Neural progenitor cell (in vitro differentiated cells): ENCODE results near the gene FAM135A. TPM values are rescaled to one million over a fixed set of nuclear protein-coding genes. Genes with fewer than 3 reads are reported as not detected.

Source experiments
- DNase-seq: peaks from one replicate; pipeline ENCODE4 v3.0.0-alpha.2; 2016; ENCODE audit warnings: low spot score
- H2AFZ ChIP-seq: fragments of 200-600 bp; sonication (generic); replicated peaks from 2 replicates; pipeline ENCODE4 v1.6.1; 2016; ENCODE audit warnings: antibody characterized with exemption
- H3F3A ChIP-seq: fragments of 200-600 bp; sonication (generic); 2 replicates; pipeline ENCODE4 v1.6.1; 2016; ENCODE audit warnings: antibody characterized with exemption, low read depth
- H3K27ac ChIP-seq: fragments of 200-600 bp; sonication (generic); 2 replicates; pipeline ENCODE4 v1.5.1; 2016; ENCODE audit warnings: mild to moderate bottlenecking
- H3K27me3 ChIP-seq: fragments of 200-600 bp; sonication (generic); 2 replicates; pipeline ENCODE4 v1.6.1; 2016; ENCODE audit warnings: mild to moderate bottlenecking, moderate library complexity
- H3K36me3 ChIP-seq: fragments of 200-600 bp; sonication (generic); 2 replicates; pipeline ENCODE4 v1.5.1; 2016
- H3K4me1 ChIP-seq: fragments of 200-600 bp; sonication (generic); 2 replicates; pipeline ENCODE4 v1.6.1; 2016; ENCODE audit warnings: mixed run types
- H3K4me2 ChIP-seq: fragments of 200-600 bp; sonication (generic); 2 replicates; pipeline ENCODE4 v1.6.1; 2016
- H3K4me3 ChIP-seq: fragments of 200-600 bp; sonication (generic); 2 replicates; pipeline ENCODE4 v1.5.1; 2016
- H3K79me2 ChIP-seq: fragments of 200-600 bp; sonication (generic); 2 replicates; pipeline ENCODE4 v1.6.1; 2016; ENCODE audit warnings: low read depth
- H3K9ac ChIP-seq: fragments of 200-600 bp; sonication (generic); 2 replicates; pipeline ENCODE4 v1.6.1; 2016
- H3K9me3 ChIP-seq: fragments of 200-600 bp; sonication (generic); 2 replicates; pipeline ENCODE4 v1.5.1; 2016; ENCODE audit warnings: low read depth
- H4K20me1 ChIP-seq: fragments of 200-600 bp; sonication (generic); 2 replicates; pipeline ENCODE4 v1.6.1; 2016; ENCODE audit warnings: low read depth
- H3K27ac Mint-ChIP-seq: 3 replicates; pipeline ENCODE4 v1.8.0; 2021; ENCODE audit warnings: mixed read lengths
- H3K27me3 Mint-ChIP-seq: 2 replicates; pipeline ENCODE4 v1.8.0; 2022; ENCODE audit warnings: low read depth, mild to moderate bottlenecking, inconsistent platforms, moderate library complexity, mixed read lengths; ENCODE audit not compliant: insufficient read depth
- H3K36me3 Mint-ChIP-seq: 3 replicates; pipeline ENCODE4 v1.8.0; 2021; ENCODE audit warnings: mixed read lengths
- H3K4me1 Mint-ChIP-seq: 3 replicates; pipeline ENCODE4 v1.8.0; 2021; ENCODE audit warnings: mixed read lengths
- H3K4me3 Mint-ChIP-seq: 3 replicates; pipeline ENCODE4 v1.8.0; 2021; ENCODE audit warnings: mild to moderate bottlenecking, moderate library complexity, mixed read lengths
- H3K9me3 Mint-ChIP-seq: 3 replicates; pipeline ENCODE4 v1.8.0; 2020; ENCODE audit warnings: mixed read lengths
- CTCF ChIP-seq: fragments of 200-600 bp; sonication (generic); IDR thresholded peaks from 2 replicates; pipeline ENCODE4 v1.5.1; 2017; ENCODE audit warnings: antibody characterized with exemption, mild to moderate bottlenecking
- EZH2 ChIP-seq: fragments of 200-600 bp; sonication (generic); IDR thresholded peaks from 2 replicates; pipeline ENCODE4 v1.6.1; 2017; ENCODE audit warnings: antibody characterized with exemption, mild to moderate bottlenecking, moderate library complexity
- EZH2phosphoT487 ChIP-seq: fragments of 200-600 bp; sonication (generic); IDR thresholded peaks from 2 replicates; pipeline ENCODE4 v1.6.1; 2017; ENCODE audit warnings: antibody characterized with exemption
- total RNA-seq: library from RNA; depleted of rRNA; stranded (reverse); fragments of >200 nt; gene quantifications from 2 replicates; pipeline ENCODE4 v1.2.3, GENCODE V29; 2015; ENCODE audit warnings: low replicate concordance

The FAM135A gene
- total RNA-seq, 1 donor from 2014 or later: 85.3 TPM

DNA sequence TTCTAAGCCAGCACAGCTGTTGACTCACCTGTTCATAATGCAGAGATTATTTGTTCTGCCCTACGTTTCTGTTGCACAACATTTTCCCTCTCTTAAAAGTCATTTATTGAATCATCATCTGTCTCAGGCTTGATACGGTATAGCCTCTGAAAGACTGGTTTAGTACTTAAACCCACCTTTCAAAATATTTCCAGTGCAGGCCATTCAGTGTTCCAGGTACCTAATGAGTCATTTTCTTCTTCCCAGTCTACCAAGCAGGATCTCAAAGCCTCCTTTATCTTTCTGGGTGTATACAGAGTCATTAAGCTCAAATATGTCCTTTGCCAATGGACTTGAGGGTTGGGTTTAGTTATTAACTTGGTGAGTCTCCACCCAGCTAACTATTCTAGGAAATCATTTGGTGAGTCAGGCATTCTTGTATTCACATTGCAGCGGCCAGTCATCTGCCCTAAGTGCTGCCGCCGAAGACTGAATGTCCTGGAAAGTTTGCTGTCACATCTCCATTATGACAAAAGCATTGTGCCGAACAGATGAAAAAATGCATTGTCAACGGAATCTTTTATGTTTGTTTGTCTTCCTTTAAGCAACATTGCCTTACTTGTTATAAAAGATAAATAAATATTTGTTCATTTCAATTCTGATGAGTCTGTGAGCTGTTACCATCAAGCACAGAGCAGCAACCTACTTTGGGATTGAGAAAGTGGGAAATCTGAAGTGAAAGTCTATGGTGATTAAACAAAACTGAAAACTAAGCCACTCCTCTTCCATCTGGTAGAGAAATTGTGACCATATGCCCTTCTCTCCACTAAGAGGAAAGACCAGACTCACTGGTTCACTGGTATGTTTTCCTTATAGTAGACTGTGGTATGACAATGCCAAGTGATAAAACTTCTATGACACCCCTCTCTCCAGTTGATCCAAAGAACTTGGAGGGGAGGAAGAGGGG lies 14.3 kb upstream of the FAM135A start:
- H3K79me2 ChIP-seq: no peaks in the 10 kb centered on the region
- no peak overlapping the region for H3K9ac ChIP-seq
- H3K27ac ChIP-seq: no peak overlapping the region
- H4K20me1 ChIP-seq: no peaks in the 10 kb centered on the region
- no peak overlapping the region for H2AFZ ChIP-seq
- no peaks in the 10 kb centered on the region for H3K9me3 ChIP-seq
- TF ChIP-seq CTCF (no peak), EZH2 (no peak), EZH2phosphoT487 (no peak)
- no peaks in the 10 kb centered on the region for H3K27me3 ChIP-seq
- no peak overlapping the region for H3K4me3 ChIP-seq
- H3F3A ChIP-seq: no peaks in the 10 kb centered on the region
- Mint-ChIP-seq H3K27ac (no peak overlapping the region), H3K4me3 (no peak overlapping the region), H3K4me1 (peaks cover 4% of the 10 kb centered on the region), H3K27me3 (no peaks in the 10 kb centered on the region), H3K36me3 (no peaks in the 10 kb centered on the region), H3K9me3 (no peaks in the 10 kb centered on the region)
- H3K4me1 ChIP-seq: no peaks in the 10 kb centered on the region
- DNase-seq: no peak
- no peaks in the 10 kb centered on the region for H3K36me3 ChIP-seq
- H3K4me2 ChIP-seq: no peak overlapping the region

GRCh38 chr6:70404658-70405057 lies 8.7 kb upstream of the FAM135A start:
- no peaks in the 10 kb centered on the region for H3K79me2 ChIP-seq
- Mint-ChIP-seq H3K36me3 (no peaks in the 10 kb centered on the region), H3K27ac (no peak overlapping the region), H3K9me3 (no peaks in the 10 kb centered on the region), H3K27me3 (no peaks in the 10 kb centered on the region), H3K4me3 (no peak overlapping the region), H3K4me1 (no peaks in the 10 kb centered on the region)
- no peaks in the 10 kb centered on the region for H3K36me3 ChIP-seq
- H3K4me2 ChIP-seq: no peak overlapping the region
- no peaks in the 10 kb centered on the region for H3F3A ChIP-seq
- H3K27me3 ChIP-seq: peaks cover 11% of the 10 kb centered on the region
- no peak overlapping the region for H2AFZ ChIP-seq
- H3K9ac ChIP-seq: no peak overlapping the region
- no peaks in the 10 kb centered on the region for H3K4me1 ChIP-seq
- no peak for TF ChIP-seq EZH2phosphoT487
- TF ChIP-seq EZH2: no peak
- no peak overlapping the region for H3K4me3 ChIP-seq
- no peak overlapping the region for H3K27ac ChIP-seq
- H3K9me3 ChIP-seq: no peaks in the 10 kb centered on the region
- H4K20me1 ChIP-seq: no peaks in the 10 kb centered on the region
- no peak for DNase-seq

DNA sequence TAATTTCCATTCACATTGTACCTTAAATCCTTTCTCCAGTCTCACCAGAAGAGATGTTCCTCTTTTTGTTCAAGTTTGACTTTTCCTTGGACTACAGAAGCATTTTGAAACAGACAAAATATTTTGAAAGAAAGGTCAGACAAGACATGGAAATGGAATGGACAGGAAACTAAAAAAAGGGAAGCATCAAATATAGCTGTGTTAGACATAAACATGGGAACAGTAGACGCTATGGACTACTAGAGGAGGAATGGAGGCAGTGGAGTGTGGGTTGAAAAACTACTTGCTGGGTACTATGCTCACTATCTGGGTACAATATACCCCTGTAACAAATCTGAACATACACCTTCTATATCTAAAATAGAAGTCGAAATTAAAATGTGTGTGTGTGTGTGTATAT lies 4.1 kb upstream of the FAM135A start:
- Mint-ChIP-seq H3K9me3 (no peaks in the 10 kb centered on the region), H3K27ac (no peak overlapping the region)
- TF ChIP-seq EZH2: no peak
- TF ChIP-seq CTCF: no peak
- no peak for TF ChIP-seq EZH2phosphoT487

More for the DNA sequence above, 4.1 kb upstream of the FAM135A start:
- Histone ChIP-seq H3K4me2 (no peak overlapping the region), H4K20me1 (no peaks in the 10 kb centered on the region), H2AFZ (no peak overlapping the region), H3K27ac (no peak overlapping the region), H3K9me3 (no peaks in the 10 kb centered on the region), H3F3A (peaks cover 11% of the 10 kb centered on the region), H3K36me3 (no peaks in the 10 kb centered on the region), H3K4me3 (no peak overlapping the region), H3K9ac (no peak overlapping the region), H3K4me1 (peaks cover 5% of the 10 kb centered on the region), H3K27me3 (peaks cover 11% of the 10 kb centered on the region), H3K79me2 (peaks cover 16% of the 10 kb centered on the region)
- peaks cover 5% of the 10 kb centered on the region for H3K27me3 Mint-ChIP-seq
- DNase-seq: no peak
- H3K36me3 Mint-ChIP-seq: no peaks in the 10 kb centered on the region
- peaks cover 5% of the 10 kb centered on the region for H3K4me1 Mint-ChIP-seq
- H3K4me3 Mint-ChIP-seq: no peak overlapping the region
